Sigmoid colon (tissue), 4 donors: Measurements from ENCODE around the gene CLCN5.

Experiments
- CTCF ChIP-seq, 4 experiments: fragments of 450-650 bp in 3 of 4; fragments of 200-600 bp in 1 of 4; IDR thresholded peaks; one replicate each; pipeline ENCODE4 v1.5.1; 2016 to 2019; ENCODE audit warnings: antibody characterized with exemption in 4 of 4, mild to moderate bottlenecking in 3 of 4, moderate library complexity in 2 of 4
- EP300 ChIP-seq, 4 donors: sonication (generic); formaldehyde crosslinking; IDR thresholded peaks; one replicate each; pipeline ENCODE4 v1.6.1; 2017; ENCODE audit warnings: antibody characterized with exemption in 4 of 4
- POLR2A ChIP-seq, 2 donors: fragments of 450-650 bp; IDR thresholded peaks; one replicate each; pipeline ENCODE4 v1.6.1; 2016; ENCODE audit warnings: antibody characterized with exemption in 2 of 2, mild to moderate bottlenecking in 2 of 2, moderate library complexity in 2 of 2
- POLR2AphosphoS5 ChIP-seq, 4 donors: sonication (generic); formaldehyde crosslinking; IDR thresholded peaks; one replicate each; pipeline ENCODE4 v1.6.1; 2017; ENCODE audit warnings: antibody characterized with exemption in 4 of 4

- TF ChIP-seq CTCF (IDR thresholded peaks at IDR 0.05): no peak
- no peak for TF ChIP-seq POLR2A (IDR thresholded peaks at IDR 0.05)
- TF ChIP-seq EP300 (IDR thresholded peaks at IDR 0.05): no peak
- TF ChIP-seq POLR2AphosphoS5 (IDR thresholded peaks at IDR 0.05): no peak
These were observed 112.7 kb downstream of the CLCN5 start for GRCh38 chrX:50035126-50035525.
